ENCODE measurements around the gene STRBP. TPM values are rescaled to one million over a fixed set of nuclear protein-coding genes. Genes with fewer than 3 reads are reported as not detected.
"Not testable (repeated sequence)": the region's sequence is repeated elsewhere in the genome, so short reads cannot be mapped to it uniquely, and the experiment has no call there.

Gene STRBP
- total RNA-seq, 1 donor from 2014 or later, result 11.7 TPM

GRCh38 chr9:123251324-123251723, 17.1 kb downstream of the STRBP start:
- Mint-ChIP-seq H3K4me1 (ENCODE audit: low read depth) (peaks cover 5% of the 10 kb centered on the region), H3K4me3 (ENCODE audit: unreplicated experiment) (no peak overlapping the region), H3K9me3 (ENCODE audit: low read depth) (no peaks in the 10 kb centered on the region), H3K27me3 (ENCODE audit: low read depth) (no peaks in the 10 kb centered on the region), H3K27ac (ENCODE audit: unreplicated experiment) (no peak overlapping the region), H3K36me3 (ENCODE audit: low read depth) (peaks cover 2% of the 10 kb centered on the region)
- TF ChIP-seq, protein P1, sequence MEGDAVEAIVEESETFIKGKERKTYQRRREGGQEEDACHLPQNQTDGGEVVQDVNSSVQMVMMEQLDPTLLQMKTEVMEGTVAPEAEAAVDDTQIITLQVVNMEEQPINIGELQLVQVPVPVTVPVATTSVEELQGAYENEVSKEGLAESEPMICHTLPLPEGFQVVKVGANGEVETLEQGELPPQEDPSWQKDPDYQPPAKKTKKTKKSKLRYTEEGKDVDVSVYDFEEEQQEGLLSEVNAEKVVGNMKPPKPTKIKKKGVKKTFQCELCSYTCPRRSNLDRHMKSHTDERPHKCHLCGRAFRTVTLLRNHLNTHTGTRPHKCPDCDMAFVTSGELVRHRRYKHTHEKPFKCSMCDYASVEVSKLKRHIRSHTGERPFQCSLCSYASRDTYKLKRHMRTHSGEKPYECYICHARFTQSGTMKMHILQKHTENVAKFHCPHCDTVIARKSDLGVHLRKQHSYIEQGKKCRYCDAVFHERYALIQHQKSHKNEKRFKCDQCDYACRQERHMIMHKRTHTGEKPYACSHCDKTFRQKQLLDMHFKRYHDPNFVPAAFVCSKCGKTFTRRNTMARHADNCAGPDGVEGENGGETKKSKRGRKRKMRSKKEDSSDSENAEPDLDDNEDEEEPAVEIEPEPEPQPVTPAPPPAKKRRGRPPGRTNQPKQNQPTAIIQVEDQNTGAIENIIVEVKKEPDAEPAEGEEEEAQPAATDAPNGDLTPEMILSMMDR (IDR thresholded peaks at IDR 0.05), result no peak
- no peak for DNase-seq (ENCODE audit: low spot score)

- Mint-ChIP-seq H3K4me3 (ENCODE audit: unreplicated experiment) (no peak overlapping the region), H3K9me3 (ENCODE audit: low read depth) (no peaks in the 10 kb centered on the region), H3K27ac (ENCODE audit: unreplicated experiment) (no peak overlapping the region), H3K27me3 (ENCODE audit: low read depth) (no peaks in the 10 kb centered on the region), H3K4me1 (ENCODE audit: low read depth) (peaks cover 12% of the 10 kb centered on the region), H3K36me3 (ENCODE audit: low read depth) (no peaks in the 10 kb centered on the region)
- DNase-seq (ENCODE audit: low spot score), result no peak
- TF ChIP-seq, protein P1 (IDR thresholded peaks at IDR 0.05), result no peak
Measured at GRCh38 chr9:123250504-123250903, 17.9 kb downstream of the STRBP start.

- not testable (repeated sequence) for DNase-seq (ENCODE audit: low spot score); H3K4me3 Mint-ChIP-seq (ENCODE audit: unreplicated experiment); H3K36me3 Mint-ChIP-seq (ENCODE audit: low read depth); H3K9me3 Mint-ChIP-seq (ENCODE audit: low read depth); H3K27ac Mint-ChIP-seq (ENCODE audit: unreplicated experiment); H3K27me3 Mint-ChIP-seq (ENCODE audit: low read depth)
- peaks cover 12% of the 10 kb centered on the region for H3K4me1 Mint-ChIP-seq (ENCODE audit: low read depth)
Measured at GRCh38 chr9:123249162-123249561, 19.2 kb downstream of the STRBP start.

GRCh38 chr9:123248630-123249029, 19.8 kb downstream of the STRBP start:
- H3K27ac Mint-ChIP-seq (ENCODE audit: unreplicated experiment), result no peak overlapping the region
- H3K4me3 Mint-ChIP-seq (ENCODE audit: unreplicated experiment), result no peak overlapping the region
- DNase-seq (ENCODE audit: low spot score), result no peak
- no peaks in the 10 kb centered on the region for H3K27me3 Mint-ChIP-seq (ENCODE audit: low read depth)
- H3K36me3 Mint-ChIP-seq (ENCODE audit: low read depth), result no peaks in the 10 kb centered on the region
- H3K4me1 Mint-ChIP-seq (ENCODE audit: low read depth), result peaks cover 12% of the 10 kb centered on the region
- TF ChIP-seq, protein P1 (IDR thresholded peaks at IDR 0.05), result no peak
- H3K9me3 Mint-ChIP-seq (ENCODE audit: low read depth), result no peaks in the 10 kb centered on the region

DNA sequence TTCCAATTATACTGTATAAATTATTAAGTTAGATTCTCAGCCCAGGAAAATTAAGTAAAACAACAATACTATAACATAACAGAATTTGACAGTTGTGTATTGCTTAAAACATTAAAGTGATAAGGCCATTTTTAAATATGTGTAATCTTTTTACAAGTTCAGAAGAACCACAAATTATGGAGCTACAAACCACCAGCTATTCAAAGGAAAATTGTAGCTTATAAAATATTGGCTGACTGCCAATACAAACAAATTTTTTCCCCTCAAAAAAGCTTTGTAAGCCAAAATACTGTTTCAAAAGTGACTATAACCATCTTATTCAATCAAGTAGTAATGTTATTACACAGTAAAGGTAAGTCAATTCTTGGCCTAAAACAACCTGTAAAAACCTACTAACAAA, 21.9 kb downstream of the STRBP start:
- Mint-ChIP-seq H3K9me3 (ENCODE audit: low read depth) (no peaks in the 10 kb centered on the region), H3K36me3 (ENCODE audit: low read depth) (no peaks in the 10 kb centered on the region), H3K27ac (ENCODE audit: unreplicated experiment) (no peak overlapping the region), H3K27me3 (ENCODE audit: low read depth) (no peaks in the 10 kb centered on the region), H3K4me1 (ENCODE audit: low read depth) (peaks cover 12% of the 10 kb centered on the region), H3K4me3 (ENCODE audit: unreplicated experiment) (no peak overlapping the region)
- DNase-seq (ENCODE audit: low spot score), result no peak
- TF ChIP-seq, protein P1 (IDR thresholded peaks at IDR 0.05), result no peak

- Mint-ChIP-seq H3K36me3 (ENCODE audit: low read depth) (no peaks in the 10 kb centered on the region), H3K9me3 (ENCODE audit: low read depth) (no peaks in the 10 kb centered on the region), H3K4me1 (ENCODE audit: low read depth) (peaks cover 4% of the 10 kb centered on the region), H3K4me3 (ENCODE audit: unreplicated experiment) (no peak overlapping the region), H3K27ac (ENCODE audit: unreplicated experiment) (no peak overlapping the region), H3K27me3 (ENCODE audit: low read depth) (no peaks in the 10 kb centered on the region)
- TF ChIP-seq, protein P1 (IDR thresholded peaks at IDR 0.05), result no peak
- no peak for DNase-seq (ENCODE audit: low spot score)
Measured at GRCh38 chr9:123239726-123240125, 28.7 kb downstream of the STRBP start.
